HG03196 (cell line): ENCODE measurements around the gene ATP5ME.
"Not testable (repeated sequence)": the region's sequence is repeated elsewhere in the genome, so short reads cannot be mapped to it uniquely, and the experiment has no call there.

Experiments
- ATAC-seq: cut with Tn5 transposase; IDR thresholded peaks from one replicate; pipeline ENCODE4 v1.9.1; 2021; ENCODE audit not compliant: unreplicated experiment

Gene ATP5ME

DNA sequence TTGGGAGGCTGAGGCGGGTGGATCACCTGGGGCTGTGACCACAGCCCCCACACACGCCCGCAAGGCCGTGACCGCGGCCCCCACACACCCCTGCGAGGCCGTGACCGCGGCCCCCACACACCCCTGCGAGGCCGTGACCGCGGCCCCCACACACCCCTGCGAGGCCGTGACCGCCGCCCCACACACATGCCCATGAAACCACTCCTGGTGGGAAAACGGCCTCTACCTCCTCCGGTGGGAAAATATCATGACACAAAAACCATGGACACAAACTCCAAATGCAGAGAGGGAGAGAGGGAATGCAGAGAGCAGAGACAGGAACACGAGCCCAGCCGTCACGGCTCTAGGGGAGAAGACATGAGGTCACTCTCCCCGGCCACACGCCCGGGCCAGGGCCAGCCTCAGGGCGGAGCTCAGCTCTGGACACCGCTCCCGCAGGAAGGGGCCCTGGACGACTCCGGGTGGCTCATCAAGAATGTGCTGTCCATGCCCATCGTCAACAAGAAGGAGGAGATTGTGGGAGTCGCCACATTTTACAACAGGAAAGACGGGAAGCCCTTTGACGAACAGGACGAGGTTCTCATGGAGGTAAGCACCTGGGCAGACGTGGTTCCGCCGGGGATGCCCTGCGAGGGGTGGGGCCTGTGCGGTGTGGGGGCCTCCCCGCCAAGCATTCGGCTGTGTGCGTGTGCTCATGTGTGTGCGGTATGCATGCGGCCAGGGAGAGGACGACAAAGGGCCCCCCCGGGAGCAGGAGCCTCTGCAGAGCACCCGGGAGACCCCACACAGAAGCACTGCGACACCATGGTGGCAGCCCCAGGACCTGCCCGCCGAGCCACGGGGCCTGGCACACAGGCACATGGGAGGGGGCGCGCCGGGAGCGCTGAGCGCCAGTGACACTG is 17.4 kb downstream of the ATP5ME start:
- ATAC-seq, result no peak

DNA sequence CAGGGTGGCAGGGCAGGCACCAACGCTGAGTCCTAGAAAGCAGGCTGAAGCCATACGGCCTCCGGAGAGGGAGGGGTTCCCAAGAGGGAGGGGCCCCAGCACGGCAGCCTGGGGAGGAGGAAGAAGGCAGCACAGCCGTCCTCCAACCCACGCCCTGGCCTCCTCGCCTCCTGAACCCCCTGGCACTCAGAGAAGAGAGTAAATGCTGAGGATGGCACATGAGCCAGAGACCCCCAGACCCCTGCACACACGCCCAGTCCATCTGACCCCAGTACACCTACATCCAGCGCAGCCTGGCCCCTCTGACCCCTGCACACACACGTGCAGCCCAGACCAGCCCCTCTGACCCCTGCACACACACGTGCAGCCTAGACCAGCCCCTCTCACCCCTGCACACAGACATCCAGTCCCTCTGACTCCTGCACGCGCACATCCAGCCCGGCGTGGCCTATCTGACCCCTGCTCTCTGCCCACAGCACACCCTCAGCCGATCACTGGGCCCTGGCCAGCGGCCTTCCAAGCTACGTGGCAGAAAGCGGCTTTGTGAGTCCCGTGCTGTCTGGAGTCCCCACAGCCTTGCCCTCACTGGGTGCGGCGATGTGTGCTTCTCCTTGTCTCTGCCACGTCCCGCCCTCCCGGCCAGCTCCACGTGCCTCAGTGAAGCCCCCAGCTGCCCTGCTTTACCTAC is 18.5 kb downstream of the ATP5ME start:
- no peak for ATAC-seq

DNA sequence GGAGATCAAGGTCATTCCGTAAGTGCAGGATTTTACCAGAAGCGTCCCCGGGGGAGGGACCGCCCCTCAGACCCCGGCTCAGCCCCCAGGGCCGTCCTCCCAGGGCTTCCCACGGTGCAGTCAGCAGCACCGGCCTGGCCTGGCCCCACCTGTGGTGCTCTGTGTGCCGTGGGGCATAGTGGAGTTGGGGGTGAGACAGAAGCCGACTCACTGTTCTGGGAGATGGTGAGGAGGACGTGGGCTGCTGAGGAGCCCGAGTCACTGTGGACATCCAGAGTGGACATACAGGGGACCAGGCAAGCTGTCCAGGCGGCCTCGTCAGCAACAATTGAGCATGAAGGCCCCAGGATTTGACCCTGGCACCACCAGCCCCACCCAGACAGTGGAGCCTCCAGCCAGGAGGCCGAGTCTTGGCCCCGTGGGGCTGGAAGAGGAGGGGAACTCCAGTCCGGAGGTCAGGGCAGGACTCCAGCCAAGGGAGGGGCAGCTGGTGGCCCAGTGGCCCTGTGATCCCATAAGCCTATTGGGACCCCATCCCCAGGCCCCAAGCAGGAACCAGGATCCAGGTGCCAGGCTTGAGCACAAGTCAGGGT is 19.1 kb downstream of the ATP5ME start:
- ATAC-seq, result no peak

DNA sequence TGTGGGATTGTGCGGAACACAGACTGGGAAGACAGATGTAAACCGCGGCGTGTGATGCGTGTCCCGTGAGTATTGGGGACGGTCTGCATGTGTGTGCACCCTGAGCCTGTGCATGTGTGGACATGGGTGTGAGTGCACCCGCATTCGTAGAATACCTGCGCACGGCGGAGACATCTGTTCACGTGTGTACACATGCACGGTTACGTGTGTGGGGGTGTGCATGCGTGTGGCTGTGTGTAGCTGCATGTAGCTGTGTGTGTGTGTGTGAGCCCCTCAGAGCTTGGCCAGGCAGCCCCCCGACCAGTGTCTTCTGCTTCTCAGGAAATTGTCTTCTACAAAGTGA is 19.6 kb downstream of the ATP5ME start:
- ATAC-seq, result no peak

DNA sequence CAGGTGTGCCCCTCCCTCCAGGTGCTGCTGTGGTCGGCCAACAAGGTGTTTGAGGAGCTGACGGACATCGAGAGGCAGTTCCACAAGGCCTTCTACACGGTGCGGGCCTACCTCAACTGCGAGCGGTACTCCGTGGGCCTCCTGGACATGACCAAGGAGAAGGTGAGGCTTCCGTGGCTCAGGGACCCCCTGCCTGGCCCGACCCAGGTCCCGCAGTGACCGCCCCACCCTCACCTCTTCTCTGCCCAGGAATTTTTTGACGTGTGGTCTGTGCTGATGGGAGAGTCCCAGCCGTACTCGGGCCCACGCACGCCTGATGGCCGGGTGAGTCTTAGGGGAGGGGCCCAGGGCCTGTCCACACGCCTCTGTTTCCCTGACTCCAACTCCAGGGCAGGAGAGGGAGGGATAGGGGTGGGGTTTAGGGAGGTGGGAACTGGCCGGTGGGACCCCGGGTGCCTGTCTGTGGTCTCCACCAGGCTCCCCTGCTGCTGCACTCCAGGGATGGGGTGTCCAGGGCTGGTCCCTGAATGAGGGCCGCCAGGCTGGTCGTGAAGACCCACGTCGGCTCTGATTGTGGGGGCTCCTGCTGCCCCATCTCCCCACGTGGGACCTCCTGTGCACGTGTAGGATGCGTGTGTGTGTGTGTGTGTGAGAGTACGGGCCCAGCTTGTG is 20.1 kb downstream of the ATP5ME start:
- no peak for ATAC-seq

GRCh38 chr4:653080-653821 is 20.8 kb downstream of the ATP5ME start:
- no peak for ATAC-seq

GRCh38 chr4:651884-652642 is 22.0 kb downstream of the ATP5ME start:
- no peak for ATAC-seq

DNA sequence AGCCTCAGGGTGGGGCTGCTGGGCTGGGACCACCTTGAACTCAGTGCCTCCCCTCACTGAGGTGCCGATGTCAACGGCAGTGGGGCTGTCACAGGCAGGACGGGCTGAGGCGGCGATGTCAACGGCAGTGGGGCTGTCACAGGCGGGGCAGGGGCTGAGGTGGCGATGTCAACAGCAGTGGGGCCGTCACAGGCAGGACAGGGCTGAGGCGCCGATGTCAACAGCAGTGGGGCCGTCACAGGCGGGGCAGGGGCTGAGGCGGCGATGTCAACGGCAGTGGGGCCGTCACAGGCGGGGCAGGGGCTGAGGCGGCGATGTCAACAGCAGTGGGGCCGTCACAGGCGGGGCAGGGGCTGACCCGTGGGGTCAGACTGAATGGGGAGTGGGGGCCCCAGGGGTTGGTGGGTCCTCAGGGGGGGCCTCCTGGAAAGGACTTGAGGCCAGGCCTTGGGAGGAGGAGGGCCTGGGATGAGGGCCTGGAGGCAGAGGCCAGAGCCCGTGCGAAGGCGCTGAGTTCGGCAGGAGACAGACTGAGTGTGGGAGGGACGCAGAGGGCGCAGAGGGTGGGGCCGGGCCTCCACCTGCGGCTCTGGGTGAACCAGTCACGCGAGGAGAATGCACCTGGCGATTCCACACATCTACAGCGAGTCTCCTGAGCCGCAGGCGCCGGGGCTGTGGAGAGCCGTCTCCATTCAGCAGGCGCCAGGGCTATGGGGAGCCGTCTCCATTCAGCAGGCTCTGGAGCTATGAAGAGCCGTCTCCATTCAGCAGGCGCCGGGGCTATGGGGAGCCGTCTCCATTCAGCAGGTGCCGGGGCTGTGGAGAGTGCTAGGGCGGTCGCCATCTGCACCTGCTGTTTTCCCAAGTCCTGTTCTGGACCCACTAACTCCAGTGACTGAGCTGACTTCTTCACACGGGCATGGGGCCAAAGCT is 22.9 kb downstream of the ATP5ME start:
- ATAC-seq, result no peak

DNA sequence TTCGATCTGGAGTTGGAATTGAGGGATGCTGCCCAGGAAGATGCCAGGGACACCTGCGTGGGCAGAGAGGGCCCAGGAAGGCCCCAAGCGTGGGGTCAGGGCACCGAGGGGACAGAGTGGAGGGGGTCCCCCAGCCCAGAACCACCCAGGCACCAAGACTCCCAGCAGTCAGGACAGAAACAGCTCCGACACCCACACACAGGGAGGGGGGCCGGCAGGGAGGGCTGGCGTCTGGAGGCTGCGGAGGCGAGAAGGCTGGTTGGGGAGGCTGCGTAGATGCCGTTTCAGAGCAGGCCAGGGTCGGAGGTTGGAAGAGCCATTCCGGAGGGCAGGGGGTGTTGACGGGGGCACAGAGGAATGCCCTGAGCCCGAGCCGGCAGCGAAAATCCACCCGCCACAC is 23.6 kb downstream of the ATP5ME start:
- no peak for ATAC-seq

DNA sequence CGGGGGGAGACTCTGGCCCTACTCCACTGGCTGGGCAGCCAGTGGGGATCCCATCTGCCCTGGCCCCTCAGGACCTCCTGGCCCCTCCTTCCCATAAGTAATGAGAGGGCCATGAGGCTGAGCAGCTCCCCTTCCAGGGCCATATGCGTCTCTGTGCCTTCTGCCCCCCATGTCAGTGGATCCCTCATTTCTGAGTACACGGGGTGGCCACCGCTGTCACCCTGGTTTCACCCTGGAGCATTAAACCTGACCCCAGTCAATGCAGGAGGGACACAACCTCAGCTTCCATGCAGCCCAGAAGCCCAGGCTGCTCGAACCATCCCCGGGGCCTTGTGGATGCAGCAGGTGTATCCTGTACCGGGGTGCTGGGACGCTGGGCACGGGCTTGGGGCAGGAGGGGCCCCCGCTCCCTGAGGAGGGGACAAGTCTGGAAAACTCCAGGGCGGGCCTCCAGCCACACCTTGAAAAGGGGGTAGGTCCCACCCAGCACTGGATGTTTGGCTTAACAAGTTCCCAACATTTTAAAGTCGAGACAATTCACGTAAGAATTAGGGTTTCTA is 24.2 kb downstream of the ATP5ME start:
- no peak for ATAC-seq

- ATAC-seq, result no peak
These were observed 24.8 kb downstream of the ATP5ME start for GRCh38 chr4:649293-649625.

GRCh38 chr4:648579-649292 is 25.3 kb downstream of the ATP5ME start:
- no peak for ATAC-seq

DNA sequence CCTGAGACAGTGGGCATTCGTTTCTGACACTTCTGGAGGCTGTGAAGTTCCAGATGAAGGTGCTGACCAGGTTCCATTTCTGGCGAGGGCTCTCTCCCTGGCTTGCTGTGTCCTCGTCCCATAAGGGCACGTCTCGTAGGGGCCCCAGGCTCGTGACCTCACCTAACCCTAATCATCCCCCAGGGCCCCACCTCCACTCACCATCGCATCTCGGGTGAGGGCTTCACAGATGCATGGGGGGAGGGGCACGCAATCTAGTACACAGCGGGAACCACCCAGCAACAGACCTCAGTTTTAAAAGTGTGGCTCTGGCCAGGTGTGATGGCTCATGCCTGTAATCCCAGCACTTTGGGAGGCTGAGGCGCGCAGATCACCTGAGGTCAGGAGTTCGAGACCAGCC is 26.6 kb downstream of the ATP5ME start:
- no peak for ATAC-seq

GRCh38 chr4:646460-646859 is 27.6 kb downstream of the ATP5ME start:
- no peak for ATAC-seq

GRCh38 chr4:642366-642765 is 31.7 kb downstream of the ATP5ME start:
- ATAC-seq, result not testable (repeated sequence)

DNA sequence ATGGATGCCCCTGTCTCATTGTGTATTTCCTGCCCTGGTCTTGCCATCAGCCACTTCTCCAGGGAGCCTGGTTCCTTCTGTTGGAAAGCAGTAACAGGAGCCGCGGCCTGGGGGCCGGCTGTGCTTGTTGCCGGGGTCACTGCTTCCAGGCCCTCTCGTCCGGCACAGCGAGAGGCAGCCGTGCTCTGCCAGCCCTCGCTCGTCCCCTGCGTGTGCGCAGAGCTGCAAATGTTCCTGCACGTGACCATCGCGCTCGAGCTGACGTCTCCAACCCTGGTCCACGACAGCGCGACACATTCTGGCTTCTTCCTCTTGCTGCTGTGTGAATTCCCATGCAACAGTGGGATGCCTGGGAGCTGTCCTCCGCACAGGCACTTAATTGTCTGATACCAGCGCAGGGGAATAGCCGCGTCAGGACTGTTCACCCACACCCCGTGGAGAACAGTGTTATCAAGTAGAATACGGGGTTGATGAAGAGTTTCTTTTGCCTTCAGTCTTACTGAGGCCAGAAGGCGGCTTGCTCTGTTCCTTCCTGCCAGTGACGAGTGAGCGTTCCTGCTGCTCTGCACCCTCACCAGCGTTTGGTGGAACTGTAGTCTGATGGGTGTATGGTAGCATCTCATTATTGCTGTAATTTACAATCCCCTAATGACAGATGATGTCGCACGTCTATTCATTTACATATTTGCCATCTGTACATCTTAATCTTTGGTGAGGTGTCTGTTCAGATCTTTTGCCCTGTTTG is 36.4 kb downstream of the ATP5ME start:
- ATAC-seq, result no peak

- no peak for ATAC-seq
These were observed 37.4 kb downstream of the ATP5ME start for GRCh38 chr4:636628-637159.
